Measurements from ENCODE around the gene ARVCF.

ARVCF gene

DNA sequence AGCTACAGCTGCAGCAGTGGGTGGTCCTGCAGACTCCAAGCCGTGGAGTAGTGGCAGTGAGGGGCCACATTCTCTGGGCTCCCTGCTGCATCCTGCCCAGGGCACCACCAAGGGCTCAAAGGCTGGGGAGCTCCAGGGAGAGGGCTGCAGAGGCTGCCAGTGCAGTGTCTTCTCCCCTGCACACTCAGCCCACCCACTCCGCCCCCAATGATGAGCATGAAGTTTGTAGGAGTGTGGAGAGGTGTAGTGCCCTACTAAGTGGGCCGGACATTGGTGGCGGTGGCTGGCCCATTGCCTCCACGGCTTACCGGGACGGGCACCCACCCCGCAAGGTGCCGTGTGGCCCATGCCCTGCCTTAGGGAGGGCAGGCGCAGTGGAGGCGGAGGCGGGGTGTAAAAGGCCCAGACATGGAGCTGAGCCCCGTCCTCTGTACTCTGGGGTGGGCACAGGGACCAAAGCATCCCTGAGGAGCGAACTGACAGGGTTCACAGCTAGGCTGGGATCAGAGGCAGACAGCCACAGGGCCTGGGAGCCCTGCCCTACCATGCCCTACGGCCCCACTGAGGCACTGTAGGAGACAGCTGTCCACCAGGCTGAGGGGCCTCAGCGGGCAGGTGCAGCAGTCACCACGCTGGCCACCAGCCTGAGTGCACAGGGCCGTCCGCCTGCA lies 18.9 kb downstream of the ARVCF start:
- DNase-seq = no peak

DNA sequence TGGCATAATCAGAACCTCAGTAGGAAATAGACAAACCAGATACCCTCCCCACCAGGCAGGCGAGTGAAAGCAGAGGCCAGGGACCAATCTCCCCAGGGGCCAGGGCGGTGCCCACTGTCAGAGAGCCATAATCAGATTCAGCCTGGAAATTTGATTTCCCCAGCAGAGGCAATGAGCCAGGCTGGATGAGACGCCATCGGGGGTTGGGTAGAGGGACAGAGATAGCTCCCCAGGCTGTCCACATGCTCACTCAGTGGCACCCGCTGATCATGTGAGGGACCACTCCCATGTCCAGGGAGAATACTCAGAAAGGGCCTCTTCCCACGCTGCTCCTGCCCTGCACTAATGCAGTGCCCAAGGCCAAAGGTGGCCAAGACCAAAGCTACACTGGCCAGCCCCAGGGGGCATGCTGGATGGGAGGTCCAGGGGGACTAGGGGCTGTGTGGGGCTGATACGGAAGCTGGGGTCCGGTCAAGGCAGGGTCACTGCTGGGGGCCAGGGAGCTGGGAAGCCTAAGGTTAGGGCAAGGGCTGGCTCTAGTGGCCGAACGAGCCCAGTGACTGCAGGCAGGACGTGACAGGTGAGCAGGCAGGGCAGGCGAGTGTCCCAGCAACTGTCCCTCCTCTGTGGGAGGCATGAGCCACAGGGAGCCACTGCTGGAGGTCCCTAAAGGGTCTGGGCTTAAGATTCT lies 19.8 kb downstream of the ARVCF start:
- no peak for DNase-seq

DNA sequence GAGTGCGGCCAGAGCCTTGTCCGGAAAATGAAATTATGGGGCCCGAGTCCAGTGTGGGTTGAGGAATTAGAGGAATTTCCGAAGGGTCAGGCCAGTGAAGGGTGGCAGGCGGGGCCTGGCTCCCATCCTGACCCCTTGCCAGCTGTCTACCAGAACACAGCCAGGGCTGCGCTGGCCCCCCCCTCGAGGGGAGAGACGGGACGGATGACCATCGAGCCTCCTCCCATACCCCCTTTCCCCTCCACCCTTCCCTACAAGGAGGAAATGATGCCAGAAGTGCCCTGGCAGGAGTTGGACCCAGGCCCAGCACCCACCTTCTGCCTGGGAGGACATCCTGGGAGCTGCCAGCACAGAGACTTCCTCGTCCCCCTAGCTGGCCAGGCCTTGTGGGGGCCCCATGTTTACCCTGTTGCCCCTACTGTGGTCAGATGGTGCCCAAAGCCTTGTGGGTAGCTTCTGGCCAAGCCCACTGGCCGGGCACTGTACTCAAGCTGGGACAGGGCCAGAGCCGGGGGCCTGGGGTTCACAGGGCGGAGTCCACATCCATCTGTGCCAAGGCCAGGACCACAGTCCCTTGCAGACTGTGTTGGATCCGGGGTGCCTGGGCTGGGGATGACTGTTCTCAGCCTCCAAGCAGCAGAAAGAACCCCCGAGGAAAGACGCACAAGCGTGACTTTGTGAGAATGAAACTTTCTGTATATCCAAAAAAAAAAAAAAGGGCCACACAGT lies 20.8 kb downstream of the ARVCF start:
- peak; percentile 26 for DNase-seq

DNA sequence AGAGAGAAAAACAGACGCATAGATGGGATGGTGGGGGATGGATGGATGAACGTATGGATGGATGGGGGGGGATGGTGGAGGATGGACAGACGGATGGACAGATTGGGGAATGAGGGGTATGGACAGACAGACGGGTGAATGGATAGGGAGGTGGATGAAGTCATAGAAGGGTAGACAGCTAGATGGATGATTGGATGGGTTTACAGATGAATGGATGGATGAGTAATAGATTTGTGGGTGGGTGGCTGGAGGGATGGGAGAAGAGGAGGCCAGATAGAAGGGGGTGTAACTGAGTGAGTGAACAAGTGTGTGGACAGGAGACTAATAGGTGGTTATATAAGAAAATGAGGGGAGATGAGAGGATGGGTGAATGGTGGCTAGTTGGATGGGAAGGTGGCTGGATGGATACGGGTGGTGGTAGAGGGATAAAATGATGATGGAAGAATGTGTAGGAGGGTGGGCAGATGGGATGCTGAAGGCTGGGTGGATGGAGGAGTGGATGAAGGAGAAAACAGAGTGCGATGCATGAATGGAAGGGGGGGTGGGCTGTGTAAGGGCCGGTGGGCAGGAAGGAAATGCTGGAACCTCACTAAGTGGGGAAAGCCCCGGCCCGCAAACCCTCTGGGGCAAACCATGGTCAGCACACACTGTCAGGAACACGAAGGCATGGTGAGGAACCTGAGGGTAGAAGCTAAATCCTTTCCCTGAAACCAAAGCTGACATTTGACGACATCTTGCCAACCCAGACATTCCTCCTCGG lies 21.6 kb downstream of the ARVCF start:
- DNase-seq = no peak

DNA sequence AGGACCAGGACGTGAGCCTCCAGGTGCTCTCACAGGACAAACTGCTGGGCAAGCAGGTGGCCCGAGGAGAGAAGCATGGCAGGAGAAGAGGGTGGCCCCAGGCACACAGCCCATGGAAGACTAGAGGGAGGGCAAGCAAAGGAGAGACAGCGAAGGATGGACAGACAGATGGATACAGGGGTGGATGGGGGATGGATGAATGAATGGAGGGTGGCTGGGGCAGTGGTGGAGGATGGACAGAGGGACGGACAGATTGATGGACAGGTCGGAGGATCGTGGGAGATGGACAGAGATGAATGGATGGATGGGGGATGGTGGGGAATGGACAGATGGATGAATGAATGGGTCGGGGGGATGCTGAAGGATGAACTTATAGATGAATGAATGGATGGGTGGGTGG lies 22.7 kb downstream of the ARVCF start:
- no peak for DNase-seq

DNA sequence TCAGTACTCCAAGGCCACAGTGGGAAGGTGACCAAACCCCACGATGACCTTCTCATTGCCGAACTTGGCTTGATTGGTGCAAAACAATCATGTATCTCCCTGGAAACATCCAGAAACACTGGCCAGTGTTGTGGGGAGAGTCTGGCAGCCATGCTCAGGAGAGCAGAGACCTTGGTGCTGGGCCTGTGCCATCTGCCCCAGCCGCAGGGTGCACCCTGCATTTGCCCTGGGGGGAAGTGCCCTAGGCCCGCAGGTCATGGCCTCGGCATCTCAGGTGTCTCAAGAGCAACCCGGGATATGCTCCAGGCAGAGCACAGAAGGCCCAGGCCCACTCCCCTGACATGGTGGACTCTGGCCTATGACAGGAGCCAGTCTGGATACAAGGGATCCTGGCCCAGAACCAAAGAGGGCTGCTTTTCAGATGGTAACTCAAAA lies 23.7 kb downstream of the ARVCF start:
- DNase-seq = no peak

DNA sequence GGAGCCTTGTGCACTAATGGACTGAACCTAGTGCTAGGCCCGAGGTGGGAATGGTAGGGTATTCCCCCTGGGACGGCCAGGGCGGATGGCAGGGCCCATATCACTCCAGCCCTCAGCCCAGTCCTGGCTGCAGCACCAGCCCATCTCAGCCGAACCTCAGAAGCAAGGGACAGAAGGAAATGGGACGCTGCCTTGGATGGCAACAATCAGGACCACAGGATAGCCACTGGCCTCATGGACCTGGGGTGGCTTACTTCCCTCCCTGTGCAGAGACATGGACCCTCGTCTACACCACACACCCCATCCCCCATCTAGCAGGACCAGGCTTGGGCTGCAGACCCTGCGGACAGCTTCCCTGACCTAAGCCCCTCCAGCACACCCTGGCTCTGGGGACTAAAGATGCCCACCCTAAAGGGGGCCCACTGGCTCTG lies 24.1 kb downstream of the ARVCF start:
- no peak for DNase-seq

DNA sequence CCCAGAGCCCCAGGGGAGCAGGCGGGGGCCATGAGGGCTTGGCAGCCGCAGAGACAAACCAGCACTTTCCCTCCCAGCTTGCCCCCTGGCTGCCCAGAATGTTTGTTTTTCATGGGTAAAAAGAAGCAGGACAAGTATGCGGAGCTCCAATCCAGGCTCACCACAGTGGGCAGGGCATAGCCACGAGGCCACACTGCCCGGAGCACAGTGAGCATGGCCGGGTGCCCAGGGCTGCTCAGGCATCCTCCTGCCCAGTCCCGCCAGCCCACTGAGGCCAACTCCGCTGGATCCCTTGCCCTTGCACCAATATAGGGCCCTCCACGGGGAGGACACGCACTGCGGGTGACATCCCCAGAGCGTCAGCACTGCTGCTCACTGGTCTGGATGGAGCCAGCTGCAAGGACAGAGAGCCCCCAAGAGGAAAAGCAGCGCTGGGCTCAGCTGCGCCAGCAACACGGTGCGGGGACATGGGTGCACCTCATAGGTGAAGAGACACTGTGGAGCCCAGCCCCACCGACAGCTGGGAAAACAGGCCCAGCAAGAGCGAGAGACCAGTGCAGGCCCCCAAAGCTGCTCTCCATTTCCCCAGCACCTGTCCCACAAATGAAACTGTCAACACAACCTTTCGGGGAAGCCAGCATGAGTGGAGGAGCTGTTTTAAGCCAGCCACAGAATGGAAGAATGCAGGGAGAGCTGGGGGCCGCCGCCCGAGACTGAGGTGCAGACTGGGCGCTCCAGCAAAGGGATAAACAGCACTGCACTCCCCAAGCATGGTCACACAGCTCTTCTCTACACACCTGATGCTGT lies 24.8 kb downstream of the ARVCF start:
- no peak for DNase-seq

DNA sequence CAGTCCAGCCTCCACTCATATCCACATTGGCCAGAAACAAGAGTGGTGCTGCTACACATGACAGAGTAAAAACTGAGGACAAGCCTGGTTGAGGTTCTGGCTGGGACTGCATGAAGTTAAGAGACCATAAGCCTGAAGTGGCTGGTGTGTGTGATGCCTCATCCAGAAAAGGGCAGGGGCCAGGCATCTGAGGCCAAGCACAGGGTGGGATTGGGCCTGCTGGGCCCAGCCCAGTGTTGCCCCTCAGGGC lies 25.3 kb downstream of the ARVCF start:
- DNase-seq = no peak

DNA sequence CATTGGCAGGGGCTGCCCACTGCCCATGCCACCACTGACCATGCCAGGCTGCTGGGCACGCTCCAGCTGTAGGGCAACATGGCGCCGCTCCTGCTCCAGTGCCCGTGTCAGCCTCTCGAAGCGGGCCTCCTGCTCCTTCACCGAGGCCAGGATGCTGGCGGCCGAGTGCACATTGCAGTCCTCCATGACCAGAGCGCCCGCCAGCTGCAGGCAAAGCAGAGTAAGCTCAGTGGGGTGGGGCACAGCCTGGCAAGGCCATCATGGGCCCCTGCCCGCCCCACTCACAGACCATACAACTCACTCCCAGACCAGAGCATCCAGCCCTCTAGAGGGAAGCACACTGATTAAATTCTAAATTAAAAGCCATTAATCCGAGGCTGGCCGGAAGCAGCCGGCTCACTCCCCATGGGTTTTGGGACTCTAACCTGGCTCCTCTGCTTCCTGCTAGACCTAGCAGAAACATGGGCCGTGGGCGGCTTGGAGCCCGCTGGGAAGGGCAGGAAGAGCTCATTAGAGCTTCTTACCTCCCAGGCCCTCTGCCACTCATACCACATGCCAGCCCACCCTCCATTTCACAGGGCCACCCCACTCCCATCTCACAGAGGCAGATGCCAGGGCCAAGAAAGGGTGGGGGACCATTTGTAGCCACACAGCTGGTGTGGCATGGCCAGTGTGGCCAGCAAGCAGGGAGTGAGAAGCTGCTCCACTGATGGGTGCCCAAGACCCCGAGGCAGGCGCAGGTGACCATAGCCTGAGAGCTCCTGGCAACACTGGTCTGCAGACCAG lies 25.8 kb downstream of the ARVCF start:
- no peak for DNase-seq

DNA sequence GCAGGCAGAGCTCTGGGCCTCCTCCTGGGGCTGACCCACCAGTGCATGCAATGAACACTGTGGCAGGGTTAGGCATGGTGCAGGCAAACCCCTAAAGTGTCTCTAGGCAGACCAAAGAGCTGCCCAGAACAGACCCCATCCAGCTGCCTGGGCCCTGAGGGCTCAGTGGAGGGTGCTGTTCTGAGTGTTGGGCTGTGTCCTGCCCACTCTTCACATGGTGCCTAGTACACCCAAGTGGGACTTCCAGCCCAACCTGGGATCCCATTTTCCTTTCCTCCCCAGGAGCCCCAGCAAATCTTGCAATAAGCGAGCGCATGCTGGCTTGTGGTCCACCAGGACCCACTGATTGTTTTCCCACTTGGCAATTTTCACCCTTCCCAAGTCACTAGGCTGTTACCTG lies 26.4 kb downstream of the ARVCF start:
- DNase-seq = no peak

DNA sequence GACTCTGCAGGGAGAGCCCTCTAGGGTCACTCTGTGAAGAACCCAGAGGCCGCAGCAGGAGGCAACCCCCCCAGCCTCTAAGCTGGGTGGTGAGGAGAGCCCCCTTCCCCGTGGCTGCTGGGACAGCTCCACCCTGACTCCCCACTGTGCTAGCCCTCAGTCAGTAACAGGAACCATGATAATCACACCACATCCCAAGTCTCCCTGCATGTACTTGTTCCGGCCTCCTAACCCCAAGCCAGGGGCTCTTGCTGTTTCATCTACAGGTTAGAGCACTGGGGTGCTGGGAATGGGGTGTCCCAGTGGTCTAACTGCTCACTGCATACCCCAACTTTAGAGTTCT lies 26.9 kb downstream of the ARVCF start:
- DNase-seq = no peak

DNA sequence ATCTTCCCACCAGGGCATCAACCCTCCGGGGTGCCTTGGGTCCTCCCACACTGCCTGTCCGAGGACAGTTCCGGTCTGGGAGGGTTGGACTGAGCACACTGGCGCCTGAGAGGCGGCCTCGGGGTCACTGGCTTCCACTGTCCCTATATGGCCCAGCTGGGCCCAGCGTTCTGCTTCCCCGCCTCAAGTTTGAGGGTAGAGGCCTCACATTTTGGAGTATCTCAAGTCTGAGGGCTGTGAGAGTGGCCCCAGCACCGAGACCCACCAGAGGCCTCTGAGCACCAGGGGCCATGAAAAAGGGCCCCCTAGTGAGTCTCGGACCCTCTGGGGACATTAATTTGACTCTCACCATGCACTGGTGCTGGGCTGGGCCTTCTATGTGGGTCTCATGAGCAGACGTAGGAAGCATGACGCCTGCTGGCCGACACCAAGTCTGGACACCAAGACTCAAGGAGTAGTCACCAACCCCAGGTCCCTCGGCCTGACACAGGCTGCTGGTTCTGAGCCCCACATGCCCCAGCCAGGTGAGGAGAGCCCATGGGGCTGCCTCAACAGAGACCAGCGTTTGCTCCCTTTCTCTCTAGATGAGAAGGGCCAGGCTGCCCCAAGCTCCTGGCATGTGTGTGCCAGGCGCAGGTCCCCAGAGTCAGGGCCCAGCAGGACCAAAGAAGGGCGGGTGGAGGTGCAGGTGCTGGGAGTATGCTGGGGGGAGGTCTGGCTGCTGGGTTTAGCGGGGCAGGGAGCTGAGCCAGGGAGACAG lies 27.5 kb downstream of the ARVCF start:
- no peak for DNase-seq

DNA sequence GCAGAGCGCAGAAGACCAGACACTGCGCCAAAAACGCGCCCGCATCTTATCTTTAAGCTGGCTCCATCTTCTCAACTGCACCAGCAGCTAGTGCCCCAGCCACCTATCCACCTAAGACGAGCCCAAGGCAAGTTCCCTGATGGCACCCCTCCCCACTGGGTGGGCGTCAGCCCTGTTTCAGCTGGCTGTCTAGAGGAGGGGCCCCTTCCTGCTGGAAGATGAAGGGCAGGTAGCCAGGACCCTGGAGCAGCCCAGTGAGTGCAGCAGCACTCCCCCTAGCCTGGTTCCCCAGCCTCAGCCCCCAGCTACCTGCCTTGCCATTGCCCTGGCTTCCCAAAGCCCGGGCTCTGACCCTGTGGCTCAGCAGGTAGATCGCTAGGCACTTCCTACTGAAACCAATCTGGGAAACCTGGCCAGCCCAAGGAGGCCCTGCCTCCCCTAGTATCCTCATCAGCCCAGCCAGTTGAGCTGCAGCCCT lies 28.3 kb downstream of the ARVCF start:
- no peak for DNase-seq

DNA sequence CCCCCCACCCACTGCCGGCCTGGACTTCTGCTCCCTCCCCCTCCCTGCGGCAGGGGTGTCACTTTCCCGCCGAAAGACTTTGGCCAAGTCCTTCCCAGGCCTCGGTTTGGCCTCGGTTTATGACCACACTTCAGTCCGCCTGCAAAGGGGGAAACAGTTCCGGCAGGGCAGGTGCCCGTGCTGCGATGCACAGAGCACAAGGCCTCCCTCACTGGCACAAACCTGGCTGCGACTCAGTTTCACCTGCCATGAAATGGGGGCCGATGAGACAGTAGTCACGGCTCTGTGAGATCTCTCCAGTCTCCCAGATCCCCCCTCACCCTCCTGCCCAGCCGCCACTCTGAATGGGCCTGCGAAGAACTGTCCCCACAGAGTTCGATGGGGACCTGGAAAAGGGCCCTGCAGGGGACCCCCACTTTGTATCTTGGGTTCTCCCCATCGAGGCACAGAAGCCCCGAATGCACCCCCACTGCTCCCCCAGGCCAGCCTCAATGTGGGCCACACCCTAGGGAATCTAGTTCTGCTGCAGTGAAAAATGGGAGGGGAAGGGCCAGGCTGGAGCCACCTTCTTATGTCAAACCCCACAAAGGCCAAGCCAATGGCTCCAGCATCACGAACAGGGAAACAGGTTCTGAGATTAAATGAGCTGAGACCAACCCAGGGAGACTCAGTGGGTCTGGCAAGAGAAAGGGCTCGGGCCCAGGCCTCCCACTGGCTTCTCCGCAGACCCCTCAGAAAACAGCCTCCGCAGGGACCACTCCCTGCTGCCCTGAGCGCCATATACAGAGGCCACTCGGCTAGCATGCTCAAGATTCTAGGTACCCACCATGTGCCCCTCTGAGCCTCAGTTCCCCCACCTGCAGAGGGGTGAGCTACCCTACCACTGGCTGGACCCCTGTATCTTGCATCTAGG lies 29.0 kb downstream of the ARVCF start:
- no peak for DNase-seq

DNA sequence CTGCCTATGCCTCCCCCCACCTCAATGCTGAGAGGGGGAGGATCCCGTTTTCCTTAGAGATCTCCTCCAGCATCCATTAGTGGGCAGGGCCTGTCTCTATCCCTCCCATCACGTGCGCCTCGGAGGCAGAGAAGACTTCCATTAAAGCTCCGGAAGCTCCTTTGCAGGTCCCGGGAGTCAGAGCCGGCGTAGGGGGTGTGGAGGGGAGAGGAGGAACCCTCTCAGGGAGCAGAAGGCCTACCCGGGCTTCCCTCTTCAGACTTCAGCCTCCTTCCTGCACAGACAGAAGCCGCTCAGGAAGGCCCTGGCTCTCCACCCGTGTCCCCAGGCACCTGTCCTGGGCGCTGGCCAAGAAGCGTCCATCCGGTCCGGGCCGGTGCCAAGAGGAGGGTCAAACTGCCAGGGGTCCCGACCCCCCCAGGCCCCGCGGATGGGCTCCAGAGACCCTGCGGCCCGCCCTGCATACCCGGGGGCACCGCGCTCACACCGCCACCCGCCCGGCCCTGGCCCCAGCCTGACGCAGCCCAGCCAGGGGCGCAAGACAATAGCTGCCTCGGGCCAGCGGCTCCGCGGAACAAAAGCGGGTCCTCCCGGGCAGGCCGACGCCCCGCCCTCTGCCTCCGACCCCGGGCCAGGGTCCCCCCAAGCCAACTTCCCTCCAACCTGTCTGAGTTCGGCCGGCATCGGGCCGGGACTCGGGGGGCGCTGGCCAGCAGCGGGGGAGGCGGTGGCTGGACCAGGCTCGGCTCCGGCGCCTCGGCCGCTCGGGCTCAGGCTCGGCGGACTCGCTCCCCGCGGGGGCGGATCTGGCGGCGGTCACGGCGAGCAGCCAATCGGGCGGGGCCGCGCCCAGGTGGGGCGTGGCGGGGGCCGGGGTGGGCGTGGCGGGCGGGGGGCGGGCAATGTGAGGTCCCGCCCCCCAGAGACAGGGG lies 29.9 kb downstream of the ARVCF start:
- peak; percentile 63 for DNase-seq

DNA sequence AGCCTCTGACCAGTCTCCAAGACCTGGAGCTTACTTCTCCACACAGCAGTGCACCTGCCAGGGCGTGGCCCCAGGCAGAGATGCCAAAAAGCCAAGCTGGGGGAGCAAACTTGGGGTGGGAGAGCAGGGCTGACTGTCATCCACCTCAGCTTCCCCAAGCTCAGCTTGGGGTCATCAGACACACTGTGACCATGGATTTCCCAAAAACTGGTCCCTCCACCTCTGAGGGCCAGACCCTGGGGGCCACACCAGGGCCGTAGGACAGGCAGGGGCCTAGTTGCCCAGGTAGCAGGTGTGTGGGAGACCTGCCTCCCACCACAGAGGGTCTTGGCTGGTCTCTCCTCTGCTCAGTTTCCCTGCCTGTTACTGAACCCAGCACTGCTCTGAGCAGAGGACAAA lies 30.6 kb downstream of the ARVCF start:
- DNase-seq = no peak

DNA sequence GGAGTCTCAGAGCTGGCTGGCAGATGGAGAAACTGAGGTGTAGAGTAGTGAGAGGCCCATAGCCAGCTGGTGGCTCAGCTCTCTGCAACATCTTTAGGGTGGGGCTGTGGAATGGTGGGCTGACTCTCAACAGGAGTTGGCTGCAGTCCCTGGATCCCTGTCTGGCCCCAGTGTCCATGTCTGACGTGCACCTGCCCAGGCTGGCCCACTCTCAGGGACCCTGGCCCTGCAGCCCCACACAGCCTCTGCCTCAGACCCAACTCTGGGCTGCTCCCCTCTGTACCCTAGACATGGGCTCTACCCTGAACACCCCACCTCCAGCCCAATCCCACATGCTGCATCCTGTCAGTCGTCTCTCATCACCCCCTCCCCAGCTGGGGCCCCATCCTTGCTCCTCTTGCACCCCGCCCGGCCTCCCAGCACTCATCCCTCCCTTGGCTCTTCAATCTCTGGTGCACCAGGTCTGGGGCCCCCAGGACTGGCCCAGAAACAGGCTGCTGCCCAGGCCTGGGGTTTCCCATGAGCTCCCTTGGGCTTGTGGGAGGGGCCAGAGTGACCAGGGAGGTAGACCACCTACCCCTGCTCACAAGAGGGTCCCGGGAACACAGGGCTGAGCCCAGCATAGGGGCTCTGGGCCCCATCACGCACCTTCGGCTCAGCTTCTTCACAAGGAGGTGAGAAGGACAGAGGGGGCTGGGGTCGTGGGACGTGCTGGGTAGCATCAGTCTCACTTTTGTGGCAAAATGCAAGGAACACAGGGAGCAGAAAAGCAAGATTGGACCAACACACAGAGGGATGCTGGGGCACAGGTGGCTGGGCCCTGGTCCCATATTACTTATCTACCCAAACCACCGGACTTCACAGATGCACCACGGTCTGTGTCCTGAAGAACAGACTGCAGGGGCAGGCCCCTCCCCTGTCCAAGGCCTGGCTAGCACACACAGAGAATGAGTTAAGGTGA lies 31.5 kb downstream of the ARVCF start:
- DNase-seq = no peak
